GM18526 (cell line): ENCODE data around the gene CYBA.

Experiments used
- POLR2A ChIP-seq: IDR thresholded peaks from 3 replicates; pipeline ENCODE4 v1.6.1; 2011; ENCODE audit not compliant: insufficient read length; ENCODE audit errors: extremely low read depth

CYBA gene

DNA sequence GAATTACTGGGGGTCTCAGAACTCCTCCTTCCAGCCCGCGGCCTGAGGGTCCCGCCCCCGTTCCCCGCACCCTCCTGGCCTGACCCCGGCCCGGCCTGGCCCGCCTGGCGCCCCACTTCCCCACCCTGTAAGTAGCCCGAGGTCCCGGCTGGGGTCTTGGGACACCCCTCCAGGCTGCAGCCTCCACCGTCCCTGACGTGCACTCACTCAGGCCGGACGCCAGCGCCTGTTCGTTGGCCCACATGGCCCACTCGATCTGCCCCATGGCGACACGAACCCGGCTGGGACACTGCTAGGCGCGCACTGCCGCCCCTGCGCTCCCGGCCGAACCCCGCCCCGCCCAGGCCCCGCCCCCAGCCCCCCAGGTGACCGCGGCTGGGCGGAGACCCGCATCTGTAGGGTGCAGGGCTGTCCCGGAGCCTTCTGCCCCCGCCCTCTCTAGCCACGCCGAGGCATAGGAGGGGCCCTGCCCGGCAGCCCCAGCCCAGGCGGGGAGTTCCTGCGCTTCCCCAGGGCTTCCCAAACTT lies at the start of gene CYBA:
TSS of gene CYBA (minus strand) at position 305 of the 527 bp plus-strand sequence. CDS start at position 265, 40 bp downstream.
- TF ChIP-seq POLR2A, result peak; percentile 94

DNA sequence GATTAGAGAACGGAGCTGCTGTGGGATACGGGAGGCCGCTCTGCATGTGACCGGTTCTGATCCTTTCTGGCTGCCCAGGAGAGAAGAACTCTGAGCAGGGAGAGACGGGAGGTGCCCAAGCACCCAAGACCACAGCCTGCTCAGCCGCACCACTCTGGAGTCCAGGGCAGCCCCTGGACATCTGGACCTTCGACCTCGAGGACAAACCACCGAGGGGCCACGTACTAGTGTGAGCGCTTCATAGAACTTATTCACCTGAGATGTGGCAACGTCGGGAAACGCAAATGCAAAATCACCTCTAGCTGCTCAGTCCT lies 49.4 kb upstream of the CYBA start:
- TF ChIP-seq POLR2A, result no peak

DNA sequence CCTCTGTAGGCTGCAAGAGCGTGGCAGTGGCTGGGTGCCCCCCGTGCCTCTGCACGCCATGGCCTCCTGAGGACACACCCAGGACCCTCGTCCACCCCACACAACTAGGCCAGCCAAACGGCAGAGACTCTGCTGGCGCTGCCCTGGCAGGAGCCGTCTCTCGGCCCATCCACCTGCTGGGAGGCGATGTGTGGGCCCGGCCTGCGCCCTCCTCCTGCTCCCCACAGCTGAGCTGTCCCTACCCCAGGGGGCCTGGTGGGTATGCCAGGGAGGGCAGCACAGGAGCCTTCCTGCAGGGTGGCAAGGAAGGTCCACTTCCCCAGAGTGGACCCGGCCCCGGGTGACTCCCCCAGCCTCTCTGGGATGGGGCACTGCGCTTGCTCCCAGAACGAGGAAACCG lies 48.3 kb upstream of the CYBA start:
- no peak for TF ChIP-seq POLR2A

- no peak for TF ChIP-seq POLR2A
Observed at GRCh38 chr16:88698646-88699045, 47.8 kb upstream of the CYBA start.

GRCh38 chr16:88697831-88698615 lies 47.2 kb upstream of the CYBA start:
- TF ChIP-seq POLR2A, result no peak

- no peak for TF ChIP-seq POLR2A
Observed at GRCh38 chr16:88697116-88697830, 46.4 kb upstream of the CYBA start.

- no peak for TF ChIP-seq POLR2A
Observed at GRCh38 chr16:88696441-88696840, 45.6 kb upstream of the CYBA start.

GRCh38 chr16:88695753-88696152 lies 44.9 kb upstream of the CYBA start:
- TF ChIP-seq POLR2A, result no peak

DNA sequence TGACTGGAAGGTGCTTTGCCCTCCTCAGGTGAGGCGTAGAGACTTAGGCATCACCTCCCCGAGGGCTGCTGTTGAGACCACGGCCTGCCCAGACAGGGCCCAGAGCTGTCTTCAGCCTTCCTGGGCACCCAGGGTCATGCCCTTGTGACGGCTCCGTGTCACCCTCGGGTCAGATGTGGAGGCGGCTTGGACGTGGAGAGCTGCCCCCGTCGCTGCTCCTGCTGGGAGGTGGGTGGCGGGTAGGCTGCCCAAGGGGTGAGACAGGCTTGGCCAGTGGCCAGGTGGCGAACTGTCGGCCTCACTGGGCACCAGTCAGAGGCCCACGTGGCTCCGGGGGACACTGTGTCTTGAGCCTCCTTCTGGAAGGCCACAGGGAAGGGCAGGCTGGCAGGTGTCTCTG lies 44.4 kb upstream of the CYBA start:
- no peak for TF ChIP-seq POLR2A

DNA sequence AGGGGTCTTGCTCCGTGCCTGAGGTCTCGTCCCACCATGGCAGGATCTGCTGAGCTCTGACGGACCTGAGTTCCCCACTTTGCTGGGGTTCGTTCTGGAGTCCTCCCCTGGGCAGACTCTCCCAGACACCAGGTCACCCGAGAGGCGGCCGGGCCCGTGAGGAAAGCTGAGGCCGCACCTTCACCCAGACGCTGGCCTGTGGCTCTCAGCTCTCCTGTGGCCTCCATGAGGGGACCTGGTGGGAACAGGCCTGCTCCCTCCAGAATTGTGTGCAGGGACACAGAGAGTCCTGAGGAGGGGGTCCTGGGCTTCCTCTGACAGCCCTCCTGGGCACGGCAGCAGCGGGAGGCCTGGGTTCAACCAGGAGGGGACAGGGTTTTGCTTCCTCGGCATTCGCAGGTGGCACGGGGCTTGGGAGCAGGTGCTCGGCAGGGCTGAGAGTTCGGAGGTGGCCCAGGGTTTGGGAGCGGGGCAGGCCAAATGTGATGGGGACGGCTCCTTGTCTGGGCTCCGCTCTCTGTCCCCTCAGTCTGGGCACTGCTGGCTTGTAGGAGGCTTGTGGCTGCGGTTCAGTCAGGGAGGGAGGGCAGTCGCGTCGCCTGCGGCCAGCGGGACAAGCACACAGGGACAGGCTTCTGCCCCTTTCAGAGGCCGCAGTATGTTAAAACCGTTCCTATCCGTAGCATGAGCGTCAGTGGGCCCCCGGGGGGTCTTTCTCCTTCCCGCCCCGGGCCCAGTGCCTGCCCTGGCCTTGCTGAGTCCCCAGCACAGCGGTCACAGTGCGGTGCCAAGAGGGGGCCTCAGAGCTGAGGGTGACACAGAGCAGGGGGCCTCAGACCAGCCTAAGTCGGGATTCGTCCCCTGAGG lies 43.6 kb upstream of the CYBA start:
- no peak for TF ChIP-seq POLR2A

DNA sequence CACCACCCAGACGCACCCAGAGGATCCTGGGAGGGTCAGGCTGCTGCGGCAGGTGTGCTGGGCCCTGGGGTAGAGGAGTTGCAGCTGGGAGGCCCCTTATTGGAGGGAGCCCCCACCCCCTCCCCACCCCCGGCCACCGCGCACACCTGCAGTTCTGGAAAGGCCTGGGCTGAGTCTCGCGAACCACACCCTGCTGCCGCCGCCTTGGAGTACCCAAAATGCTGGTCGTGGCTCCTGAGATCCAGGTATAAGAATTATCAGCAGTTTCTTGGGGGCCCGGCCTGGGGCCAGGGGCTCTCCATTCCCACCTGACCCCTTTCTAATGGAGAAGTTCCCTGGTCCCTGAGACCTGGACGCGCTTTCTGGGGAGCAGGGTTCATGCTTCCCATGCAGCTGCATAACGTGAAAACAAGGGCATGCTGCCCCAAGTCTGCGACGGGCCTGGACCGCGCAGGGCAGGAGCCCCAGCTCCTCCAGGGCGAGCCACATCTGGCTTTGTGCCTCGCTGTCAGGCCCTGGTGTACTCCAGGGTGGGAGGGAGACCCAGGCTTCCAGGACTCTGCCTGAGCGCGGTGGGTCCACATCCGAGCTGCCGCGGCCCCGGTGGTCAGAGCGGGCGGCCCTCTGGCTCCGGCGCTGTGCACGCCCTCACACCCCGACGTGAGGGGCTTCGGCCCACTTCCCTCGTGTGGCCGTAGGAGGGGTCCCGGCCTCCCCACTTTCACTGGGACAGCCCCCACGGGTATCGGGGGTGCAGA lies 42.7 kb upstream of the CYBA start:
- no peak for TF ChIP-seq POLR2A

DNA sequence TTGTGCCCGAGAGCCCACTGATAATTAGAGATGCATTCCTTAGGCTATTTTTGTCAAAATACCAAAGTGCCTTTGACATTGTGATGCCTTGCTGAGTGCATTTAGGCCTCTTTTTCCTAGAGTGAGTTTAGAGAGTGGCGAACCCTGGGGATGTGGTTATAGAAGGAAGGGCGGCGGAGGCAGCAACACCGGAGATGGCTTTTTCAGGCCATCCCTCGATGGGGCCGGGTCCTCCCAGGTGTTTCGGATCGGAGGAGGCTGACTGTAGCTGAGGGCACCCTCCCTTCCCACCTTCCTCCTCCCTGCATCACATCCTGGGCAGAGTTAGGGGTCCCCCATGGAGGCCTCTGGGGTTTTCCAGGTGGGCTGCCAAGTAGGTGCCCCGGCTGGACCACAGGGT lies 42.0 kb upstream of the CYBA start:
- TF ChIP-seq POLR2A, result no peak

GRCh38 chr16:88691924-88692560 lies 41.2 kb upstream of the CYBA start:
- no peak for TF ChIP-seq POLR2A

- TF ChIP-seq POLR2A, result no peak
Observed at GRCh38 chr16:88691129-88691813, 40.4 kb upstream of the CYBA start.
